NCI-H446 treated with DMSO at 0.1 percent for 48 hours (cell line): ENCODE data around the gene FA2H.
"Not testable (repeated sequence)": the region's sequence is repeated elsewhere in the genome, so short reads cannot be mapped to it uniquely, and the experiment has no call there.

ENCODE experiments used
- DNase-seq: peaks from one replicate; lab custom pipeline; 2025; lab: John Stamatoyannopoulos, UW

Gene FA2H

GRCh38 chr16:74769586-74770190, 4.9 kb downstream of the FA2H start:
- no peak for DNase-seq

GRCh38 chr16:74768239-74768638, 6.4 kb downstream of the FA2H start:
- DNase-seq = no peak

- no peak for DNase-seq
Observed at GRCh38 chr16:74767749-74768148, 6.9 kb downstream of the FA2H start.

GRCh38 chr16:74766729-74767128, 7.9 kb downstream of the FA2H start:
- DNase-seq = no peak

- not testable (repeated sequence) for DNase-seq
Observed at GRCh38 chr16:74764184-74764583, 10.4 kb downstream of the FA2H start.

GRCh38 chr16:74761665-74762064, 13.0 kb downstream of the FA2H start:
- no peak for DNase-seq

GRCh38 chr16:74760007-74760767, 14.4 kb downstream of the FA2H start:
- no peak for DNase-seq

- no peak for DNase-seq
Observed at GRCh38 chr16:74759564-74759963, 15.1 kb downstream of the FA2H start.

- DNase-seq = no peak
Observed at GRCh38 chr16:74758801-74759200, 15.8 kb downstream of the FA2H start.

- DNase-seq = no peak
Observed at GRCh38 chr16:74757349-74757748, 17.3 kb downstream of the FA2H start.

- DNase-seq = no peak
Observed at GRCh38 chr16:74756203-74756602, 18.4 kb downstream of the FA2H start.

- no peak for DNase-seq
Observed at GRCh38 chr16:74753180-74753579, 21.4 kb downstream of the FA2H start.

- no peak for DNase-seq
Observed at GRCh38 chr16:74752756-74753155, 21.9 kb downstream of the FA2H start.

GRCh38 chr16:74752258-74752657, 22.4 kb downstream of the FA2H start:
- no peak for DNase-seq

GRCh38 chr16:74751658-74752057, 23.0 kb downstream of the FA2H start:
- DNase-seq = no peak

GRCh38 chr16:74749291-74750055, 25.1 kb downstream of the FA2H start:
- DNase-seq = no peak

GRCh38 chr16:74748616-74749026, 26.0 kb downstream of the FA2H start:
- no peak for DNase-seq

GRCh38 chr16:74747716-74748615, 26.7 kb downstream of the FA2H start:
- DNase-seq = no peak

- no peak for DNase-seq
Observed at GRCh38 chr16:74745926-74746325, 28.7 kb downstream of the FA2H start.

GRCh38 chr16:74745109-74745615, 29.5 kb downstream of the FA2H start:
- DNase-seq = no peak

- no peak for DNase-seq
Observed at GRCh38 chr16:74744566-74744965, 30.1 kb downstream of the FA2H start.
